ENCODE results near the gene KIAA1210. TPM values are rescaled to one million over a fixed set of nuclear protein-coding genes. Genes with fewer than 3 reads are reported as not detected.
A peak's percentile ranks its signal among the peaks of the same experiment; 100 is the strongest.

The KIAA1210 gene
- total RNA-seq, 1 experiment from 2014 or later: 0.09 TPM

- Mint-ChIP-seq H3K4me3 (ENCODE audit: low read depth, unreplicated experiment) (no peak overlapping the region), H3K4me1 (ENCODE audit: low read depth, unreplicated experiment) (no peaks in the 10 kb centered on the region), H3K36me3 (ENCODE audit: insufficient read depth, unreplicated experiment) (no peaks in the 10 kb centered on the region), H3K27me3 (ENCODE audit: unreplicated experiment) (peaks cover 47% of the 10 kb centered on the region), H3K9me3 (ENCODE audit: low read depth, unreplicated experiment) (no peaks in the 10 kb centered on the region), H3K27ac (ENCODE audit: unreplicated experiment) (no peak overlapping the region)
- peak; percentile 75 for TF ChIP-seq CTCF (IDR thresholded peaks at IDR 0.05; ENCODE audit: unreplicated experiment)
- no TSS peak for BruUV-seq (replicated peaks)
- intact Hi-C loops (cut with micrococcal nuclease; ENCODE audit: unreplicated experiment): loop anchor here (2.0 to 5.0 kb wide), 3 partner anchors 63 to 100 kb away; no protein-coding TSS in a partner anchor
- peak; percentile 54 for DNase-seq
- CTCF ChIA-PET: interaction anchor here (0.5 to 1.6 kb wide), 6 partner anchors 18 to 143 kb away, joined by 4 to 7 read pairs (median 4); no protein-coding TSS in a partner anchor
Observed at GRCh38 chrX:119118780-119119395, 8.7 kb downstream of the KIAA1210 start.

- H3K36me3 Mint-ChIP-seq (ENCODE audit: insufficient read depth, unreplicated experiment): no peaks in the 10 kb centered on the region
- DNase-seq: no peak
- CTCF ChIA-PET: no interaction called here
- intact Hi-C loops (cut with micrococcal nuclease; ENCODE audit: unreplicated experiment): no loop called here
- H3K4me1 Mint-ChIP-seq (ENCODE audit: low read depth, unreplicated experiment): no peaks in the 10 kb centered on the region
- no TSS peak for BruUV-seq (replicated peaks)
- peaks cover 24% of the 10 kb centered on the region for H3K27me3 Mint-ChIP-seq (ENCODE audit: unreplicated experiment)
- no peak for TF ChIP-seq CTCF (IDR thresholded peaks at IDR 0.05; ENCODE audit: unreplicated experiment)
- no peaks in the 10 kb centered on the region for H3K9me3 Mint-ChIP-seq (ENCODE audit: low read depth, unreplicated experiment)
- no peak overlapping the region for H3K4me3 Mint-ChIP-seq (ENCODE audit: low read depth, unreplicated experiment)
- no peak overlapping the region for H3K27ac Mint-ChIP-seq (ENCODE audit: unreplicated experiment)
Observed at GRCh38 chrX:119107206-119107605, 20.4 kb downstream of the KIAA1210 start.

- BruUV-seq (replicated peaks): no TSS peak
- H3K4me3 Mint-ChIP-seq (ENCODE audit: low read depth, unreplicated experiment): no peak overlapping the region
- H3K36me3 Mint-ChIP-seq (ENCODE audit: insufficient read depth, unreplicated experiment): no peaks in the 10 kb centered on the region
- intact Hi-C loops (cut with micrococcal nuclease; ENCODE audit: unreplicated experiment): no loop called here
- no peak overlapping the region for H3K27ac Mint-ChIP-seq (ENCODE audit: unreplicated experiment)
- no peaks in the 10 kb centered on the region for H3K9me3 Mint-ChIP-seq (ENCODE audit: low read depth, unreplicated experiment)
- no peaks in the 10 kb centered on the region for H3K4me1 Mint-ChIP-seq (ENCODE audit: low read depth, unreplicated experiment)
- no peak for DNase-seq
- CTCF ChIA-PET: no interaction called here
- H3K27me3 Mint-ChIP-seq (ENCODE audit: unreplicated experiment): peaks cover 24% of the 10 kb centered on the region
- no peak for TF ChIP-seq CTCF (IDR thresholded peaks at IDR 0.05; ENCODE audit: unreplicated experiment)
Observed at GRCh38 chrX:119105826-119106225, 21.8 kb downstream of the KIAA1210 start.

GRCh38 chrX:119101168-119101567, 26.4 kb downstream of the KIAA1210 start:
- no TSS peak for BruUV-seq (replicated peaks)
- Mint-ChIP-seq H3K4me1 (ENCODE audit: low read depth, unreplicated experiment) (no peaks in the 10 kb centered on the region), H3K4me3 (ENCODE audit: low read depth, unreplicated experiment) (no peak overlapping the region), H3K9me3 (ENCODE audit: low read depth, unreplicated experiment) (no peaks in the 10 kb centered on the region), H3K27me3 (ENCODE audit: unreplicated experiment) (peaks cover 54% of the 10 kb centered on the region), H3K36me3 (ENCODE audit: insufficient read depth, unreplicated experiment) (no peaks in the 10 kb centered on the region), H3K27ac (ENCODE audit: unreplicated experiment) (no peak overlapping the region)
- no peak for TF ChIP-seq CTCF (IDR thresholded peaks at IDR 0.05; ENCODE audit: unreplicated experiment)
- intact Hi-C loops (cut with micrococcal nuclease; ENCODE audit: unreplicated experiment): no loop called here
- CTCF ChIA-PET: interaction anchor here (1.3 kb wide), 1 partner anchor 18 kb away, joined by 4 read pairs; no protein-coding TSS in a partner anchor
- no peak for DNase-seq

All from Calu3 (cell line).